Astrocyte of the spinal cord (primary cell): ENCODE data around the gene ABO.

ENCODE experiments used
- DNase-seq: peaks from one replicate; pipeline ENCODE4 v3.0.0; 2011; ENCODE audit warnings: low read depth, low spot score
- H3K4me3 ChIP-seq: 2 replicates; pipeline ENCODE4 v1.5.1; 2011; ENCODE audit warnings: low read depth, mild to moderate bottlenecking, low read length, moderate library complexity
- CTCF ChIP-seq: IDR thresholded peaks from 2 replicates; pipeline ENCODE4 v1.5.1; 2012; ENCODE audit warnings: low read depth, mild to moderate bottlenecking, low read length, inconsistent platforms
- in situ Hi-C: cut with HindIII; loops from 2 replicates; pipeline ENCODE4 v1.10.0; 2017; ENCODE audit warnings: low sequenced_read_pairs

ABO gene

GRCh38 chr9:133261753-133262120 lies 13.3 kb downstream of the ABO start:
- H3K4me3 ChIP-seq, result no peak overlapping the region
- in situ Hi-C loops, result no loop called here
- no peak for TF ChIP-seq CTCF
- no peak for DNase-seq

- H3K4me3 ChIP-seq, result no peak overlapping the region
- in situ Hi-C loops, result no loop called here
- no peak for DNase-seq
- no peak for TF ChIP-seq CTCF
Measured at GRCh38 chr9:133261103-133261752, 13.8 kb downstream of the ABO start.

- H3K4me3 ChIP-seq, result no peak overlapping the region
- in situ Hi-C loops, result no loop called here
- DNase-seq, result no peak
- no peak for TF ChIP-seq CTCF
Measured at GRCh38 chr9:133260334-133261102, 14.5 kb downstream of the ABO start.

- TF ChIP-seq CTCF, result no peak
- no peak for DNase-seq
- in situ Hi-C loops, result no loop called here
- no peak overlapping the region for H3K4me3 ChIP-seq
Measured at GRCh38 chr9:133258061-133259015, 16.7 kb downstream of the ABO start.

- DNase-seq, result no peak
- TF ChIP-seq CTCF, result no peak
- in situ Hi-C loops, result no loop called here
- no peak overlapping the region for H3K4me3 ChIP-seq
Measured at GRCh38 chr9:133257465-133257956, 17.5 kb downstream of the ABO start.

- in situ Hi-C loops, result no loop called here
- no peak for DNase-seq
- TF ChIP-seq CTCF, result no peak
- H3K4me3 ChIP-seq, result no peak overlapping the region
Measured at GRCh38 chr9:133256686-133257091, 18.3 kb downstream of the ABO start.
